Spinal cord (tissue), 10 donors: ENCODE results near the gene TIMM50. TPM values are rescaled to one million over a fixed set of nuclear protein-coding genes. Genes with fewer than 3 reads are reported as not detected.

Source experiments
- DNase-seq, 6 donors: peaks; one replicate each; pipeline versions ENCODE4 v3.0.0 to v3.0.0-alpha.2; 2013 to 2015; ENCODE audit warnings: low spot score in 6 of 6, low read depth in 4 of 6
- H3K27ac ChIP-seq: one replicate; pipeline ENCODE4 v1.5.1; 2013; ENCODE audit warnings: low read depth, low read length, control low read depth
- H3K27me3 ChIP-seq: one replicate; pipeline ENCODE4 v1.6.1; 2013; ENCODE audit warnings: low read length; ENCODE audit not compliant: control insufficient read depth, insufficient read depth
- H3K36me3 ChIP-seq: one replicate; pipeline ENCODE4 v1.6.1; 2013; ENCODE audit warnings: low read length; ENCODE audit not compliant: control insufficient read depth, insufficient read depth
- H3K4me1 ChIP-seq: one replicate; pipeline ENCODE4 v1.6.1; 2013; ENCODE audit warnings: low read length; ENCODE audit not compliant: control insufficient read depth, insufficient read depth
- H3K4me3 ChIP-seq: one replicate; pipeline ENCODE4 v1.5.1; 2013; ENCODE audit warnings: low read depth, low read length, control low read depth
- H3K9me3 ChIP-seq: one replicate; pipeline ENCODE4 v1.6.1; 2013; ENCODE audit warnings: low read length; ENCODE audit not compliant: control insufficient read depth, insufficient read depth
- WGBS: methylation state at CpG from one replicate; pipeline ENCODE4 v1.1.5; 2013; ENCODE audit warnings: missing lambda C conversion rate; ENCODE audit not compliant: insufficient coverage; 5-methylcytosine and 5-hydroxymethylcytosine counted together
- long read RNA-seq, 4 donors: transcript quantifications; one replicate each; lab custom pipeline, GENCODE V29; 2026
- polyA plus RNA-seq, 2 donors: library from polyadenylated mRNA; unstranded; fragments of 120-200 nt; gene quantifications; one replicate each; pipeline ENCODE4 v1.2.1, GENCODE V29; 2013; ENCODE audit not compliant: insufficient read length in 2 of 2
- total RNA-seq, 2 donors: library from RNA; depleted of rRNA in 1 of 2; stranded (reverse); fragments of 120-200 nt in 1 of 2; fragments of >200 nt in 1 of 2; gene quantifications; one replicate each; pipeline versions ENCODE4 v1.2.3 to v1.2.4, GENCODE V29; 2013 to 2014
- donor health status: healthy.

TIMM50 gene
- total RNA-seq (10 to 100 TPM; 48.4 to 59.5 TPM), polyA plus RNA-seq (100 to 1,000 TPM in 1 of 2 donors, 10 to 100 TPM in 1; 95.5 to 118 TPM)
- long read RNA-seq, donor 1, transcript TIMM50-205 (1 exons, 2,274 nt), result minor isoform, 23 of 62 reads
- long read RNA-seq, donor 1, transcript TIMM50-201 (11 exons, 1,612 nt), result major isoform, 28 of 62 reads
- long read RNA-seq, donor 1, partial matches to known transcripts, result 5 of 62 reads
- long read RNA-seq, donor 1, other reads (novel, unspliced or antisense), result 0 of 62 reads
- long read RNA-seq, donor 2, transcript TIMM50-205 (1 exons, 2,274 nt), result minor isoform, 11 of 26 reads
- long read RNA-seq, donor 2, transcript TIMM50-201 (11 exons, 1,612 nt), result major isoform, 14 of 26 reads
- long read RNA-seq, donor 2, partial matches to known transcripts, result 0 of 26 reads
- long read RNA-seq, donor 2, other reads (novel, unspliced or antisense), result 0 of 26 reads
- long read RNA-seq, donor 3, transcript TIMM50-205 (1 exons, 2,274 nt), result major isoform, 12 of 26 reads
- long read RNA-seq, donor 3, transcript TIMM50-201 (11 exons, 1,612 nt), result major isoform, 12 of 26 reads
- long read RNA-seq, donor 3, partial matches to known transcripts, result 0 of 26 reads
- long read RNA-seq, donor 3, other reads (novel, unspliced or antisense), result 0 of 26 reads
- long read RNA-seq, donor 4, transcript TIMM50-205 (1 exons, 2,274 nt), result minor isoform, 13 of 51 reads
- long read RNA-seq, donor 4, transcript TIMM50-201 (11 exons, 1,612 nt), result major isoform, 27 of 51 reads
- long read RNA-seq, donor 4, partial matches to known transcripts, result 8 of 51 reads
- long read RNA-seq, donor 4, other reads (novel, unspliced or antisense), result 0 of 51 reads

DNA sequence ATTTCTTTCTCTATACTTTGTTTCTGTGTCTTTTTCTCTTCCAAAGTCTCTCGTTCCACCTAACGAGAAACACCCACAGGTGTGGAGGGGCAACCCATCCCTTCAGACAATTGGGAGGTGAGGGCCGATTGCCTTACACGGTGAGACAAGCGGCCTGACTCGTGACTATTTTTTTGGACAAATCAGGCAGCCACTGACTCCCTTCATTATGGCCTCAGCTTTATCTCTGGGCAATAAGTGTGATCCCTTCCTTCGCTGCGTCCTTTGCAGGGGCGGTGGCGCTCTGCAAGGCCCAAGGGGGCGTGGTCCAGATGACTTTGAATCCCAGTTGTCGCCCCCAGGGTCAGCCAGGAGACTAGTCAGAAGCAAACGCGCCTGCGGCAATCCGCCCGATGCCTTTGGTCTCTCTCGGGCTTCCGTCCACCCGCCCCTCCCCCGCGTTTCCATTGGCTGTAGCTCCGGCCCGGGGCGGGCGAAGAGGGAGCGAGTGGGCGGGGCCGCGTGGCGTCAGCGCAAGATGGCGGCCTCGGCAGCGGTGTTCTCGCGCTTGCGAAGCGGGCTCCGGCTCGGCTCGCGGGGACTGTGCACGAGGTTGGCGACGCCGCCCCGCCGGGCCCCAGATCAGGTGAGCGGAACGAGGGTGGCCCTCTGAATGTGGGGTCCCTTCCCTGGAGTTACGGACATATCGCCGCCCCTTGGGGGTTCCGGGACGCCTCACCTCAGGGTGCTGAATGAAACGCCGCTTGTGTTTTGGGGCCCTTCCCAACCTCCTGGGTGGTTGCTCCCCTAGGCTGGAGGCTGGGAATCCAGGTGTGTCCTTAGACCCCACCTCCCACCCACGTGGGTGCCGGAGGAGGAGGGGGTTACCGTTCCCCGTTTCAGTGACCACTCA is at the start of gene TIMM50:
TSS of gene TIMM50 (plus strand) at position 502 of the 892 bp plus-strand sequence. CDS start at position 518, 16 bp downstream.
- H3K27me3 ChIP-seq, result no peaks in the 10 kb centered on the region
- WGBS, result under 1% methylated on average over 55 of the region's 62 CpGs

GRCh38 chr19:39432677-39433025 is 48.0 kb upstream of the TIMM50 start:
- Histone ChIP-seq H3K9me3 (no peaks in the 10 kb centered on the region), H3K27me3 (no peaks in the 10 kb centered on the region), H3K4me1 (peaks cover 32% of the 10 kb centered on the region), H3K27ac (no peak overlapping the region), H3K36me3 (peaks cover 37% of the 10 kb centered on the region), H3K4me3 (no peak overlapping the region)
- WGBS, result 93% methylated on average over 4 of the region's 8 CpGs
- DNase-seq, result no peak

More for the DNA sequence above, at the start of gene TIMM50:
- peak; percentile 91 to 98 (median 93) for DNase-seq
- peak within 1 kb of the TSS; percentile 82 for H3K4me3 ChIP-seq
- peak within 1 kb of the TSS; percentile 77 for H3K27ac ChIP-seq
- H3K36me3 ChIP-seq, result peaks cover 37% of the 10 kb centered on the region
- no peaks in the 10 kb centered on the region for H3K9me3 ChIP-seq
- H3K4me1 ChIP-seq, result peaks cover 22% of the 10 kb centered on the region

DNA sequence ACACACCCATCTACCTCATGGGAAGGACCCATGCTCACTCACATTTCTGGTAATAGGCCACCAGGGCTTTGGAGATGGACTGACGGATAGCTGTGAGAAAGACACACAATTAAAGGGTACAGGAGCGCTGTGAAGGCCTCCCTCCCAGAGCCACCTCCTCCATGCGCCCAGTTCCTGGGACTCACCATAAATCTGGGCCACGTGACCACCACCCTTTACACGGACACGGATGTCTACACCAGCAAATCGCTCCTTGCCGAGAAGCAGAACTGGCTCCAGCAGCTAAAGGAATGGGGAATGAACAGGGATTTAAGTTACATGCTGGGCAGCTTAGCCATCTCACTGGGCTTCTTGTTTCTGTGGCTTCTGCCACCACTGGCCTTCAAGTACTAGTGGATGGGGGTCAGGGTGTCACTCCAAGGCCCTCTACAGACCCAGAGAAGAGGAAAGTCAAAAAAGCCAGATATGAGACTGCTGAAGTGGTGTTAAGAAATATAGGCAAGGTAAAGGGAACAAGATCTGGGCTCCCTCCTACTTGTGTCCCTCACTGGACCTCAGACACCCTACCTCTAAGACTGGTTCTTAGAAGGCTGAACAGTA is 47.1 kb upstream of the TIMM50 start:
- DNase-seq, result no peak
- WGBS, result 96% methylated on average over 4 of the region's 8 CpGs

DNA sequence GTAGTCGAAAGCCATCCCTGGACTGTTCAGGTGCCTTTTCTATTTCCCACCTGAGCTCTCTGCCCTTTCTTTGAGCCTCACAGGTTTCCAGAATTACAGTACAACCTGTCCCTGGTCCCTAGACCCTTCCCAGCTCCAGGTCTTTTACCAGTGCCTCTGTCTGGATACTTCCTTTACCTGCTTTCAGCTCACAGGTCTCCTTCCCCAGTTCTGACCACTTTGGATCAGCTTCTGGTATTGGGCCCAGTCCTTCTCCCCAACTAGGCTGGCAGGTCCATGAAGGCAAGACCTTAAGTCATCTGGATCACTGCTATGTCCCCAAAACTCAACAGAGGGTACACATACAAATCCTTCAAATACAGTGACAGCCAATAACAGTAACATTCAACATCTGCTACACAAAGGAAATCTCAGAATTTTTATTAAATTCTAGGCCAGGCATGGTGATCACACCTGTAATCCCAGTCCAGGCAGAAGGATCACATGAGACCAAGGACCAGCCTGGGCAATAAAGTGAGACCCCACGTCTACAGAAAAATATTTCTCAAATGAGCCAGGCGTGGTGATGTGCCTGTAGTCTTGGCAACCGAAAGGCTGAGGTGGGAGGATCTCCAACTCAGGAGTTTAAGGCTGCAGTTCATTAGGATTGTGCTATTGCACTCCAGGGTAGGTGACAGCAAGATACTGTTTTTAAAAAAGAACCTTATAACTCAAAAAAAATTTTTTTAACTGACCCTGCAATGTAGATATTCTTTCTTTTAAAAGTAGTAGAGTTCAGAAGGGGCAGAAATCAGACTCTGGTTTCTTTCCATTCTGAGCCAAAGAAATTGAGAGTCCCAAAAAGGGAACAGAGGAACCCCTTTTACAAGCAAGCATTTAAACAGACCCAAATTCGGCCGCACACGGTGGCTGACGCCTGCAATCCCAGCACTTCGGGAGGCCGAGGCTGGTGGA is 46.2 kb upstream of the TIMM50 start:
- DNase-seq, result no peak
- Histone ChIP-seq H3K36me3 (peaks cover 37% of the 10 kb centered on the region), H3K27me3 (no peaks in the 10 kb centered on the region), H3K9me3 (no peaks in the 10 kb centered on the region), H3K27ac (no peak overlapping the region), H3K4me3 (peak overlapping the region; percentile 84), H3K4me1 (peaks cover 22% of the 10 kb centered on the region)
- 55% methylated on average over 4 of the region's 10 CpGs for WGBS

More for the DNA sequence above, 47.1 kb upstream of the TIMM50 start:
- Histone ChIP-seq H3K9me3 (no peaks in the 10 kb centered on the region), H3K27ac (no peak overlapping the region), H3K4me1 (peaks cover 26% of the 10 kb centered on the region), H3K4me3 (no peak overlapping the region), H3K27me3 (no peaks in the 10 kb centered on the region), H3K36me3 (peaks cover 37% of the 10 kb centered on the region)

DNA sequence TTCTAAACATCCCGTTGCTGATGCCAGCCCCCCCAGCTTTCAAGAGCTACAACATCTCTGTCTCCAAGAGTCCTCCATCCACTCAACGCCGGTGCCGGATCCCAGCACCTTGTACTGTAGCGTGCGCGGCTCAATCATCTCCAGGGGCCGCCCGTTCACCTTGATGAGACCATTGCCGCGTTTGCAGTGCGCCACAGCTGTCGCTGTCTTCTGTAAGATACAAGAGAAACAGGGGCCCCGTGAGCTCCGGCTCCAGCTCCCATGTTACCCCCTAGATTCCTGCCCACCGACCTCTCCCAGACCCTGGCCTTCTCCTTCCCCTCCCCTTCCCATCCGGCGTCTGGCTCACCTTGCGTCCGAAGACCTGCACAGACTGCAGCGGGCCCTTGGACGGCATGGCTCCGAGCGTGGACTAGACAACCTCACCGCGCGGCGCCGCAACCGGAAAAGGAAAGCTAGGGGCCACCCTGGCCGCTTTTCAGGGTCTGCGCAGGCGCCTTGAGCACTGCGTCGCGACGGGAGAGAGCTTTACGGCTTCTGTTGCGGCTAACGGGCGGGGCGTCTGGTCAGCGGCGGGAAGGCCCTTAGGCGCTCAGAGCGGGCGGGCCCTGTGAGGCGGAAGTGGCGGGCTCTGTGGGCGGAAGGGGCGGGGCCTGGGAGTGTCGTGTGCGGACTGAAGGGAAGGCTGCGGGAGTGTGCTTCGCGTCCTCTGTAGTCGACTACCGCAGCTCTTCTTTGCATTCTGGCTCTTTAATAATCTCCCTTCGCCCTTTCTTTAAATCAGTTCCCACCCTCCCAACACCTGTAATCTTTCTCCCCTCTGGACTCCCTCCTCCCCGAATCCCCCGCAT is 44.9 kb upstream of the TIMM50 start, which contains the start of gene RPS16:
TSS of gene RPS16 (minus strand) at position 451 of the 851 bp plus-strand sequence. CDS start at position 397, 54 bp downstream.
- peak; percentile 83 to 99 (median 94) for DNase-seq
- H3K27ac ChIP-seq, result peak within 1 kb of the TSS; percentile 93
- peaks cover 26% of the 10 kb centered on the region for H3K4me1 ChIP-seq
- H3K9me3 ChIP-seq, result no peaks in the 10 kb centered on the region
- no peaks in the 10 kb centered on the region for H3K27me3 ChIP-seq
- WGBS, result 0% methylated on average over 54 of the region's 61 CpGs
- H3K4me3 ChIP-seq, result peak within 1 kb of the TSS; percentile 84
- peaks cover 37% of the 10 kb centered on the region for H3K36me3 ChIP-seq

DNA sequence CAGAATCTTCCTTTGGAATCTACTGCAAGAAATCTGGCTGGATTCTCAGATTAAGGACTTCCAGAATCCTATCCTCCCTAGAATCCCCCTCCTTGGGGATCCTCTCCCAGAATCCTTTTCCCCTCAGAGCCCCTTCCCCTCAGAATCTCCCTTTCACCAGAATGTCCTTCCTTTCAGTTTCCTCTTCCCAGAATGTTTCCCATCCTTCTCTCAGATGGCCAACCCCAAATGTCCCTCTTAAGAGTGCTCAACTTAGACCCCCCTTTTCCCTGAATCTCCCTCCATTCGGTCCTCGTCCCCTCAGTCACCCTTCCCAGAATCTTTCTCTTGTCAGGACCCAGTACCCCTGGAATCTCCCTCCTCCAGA is 44.3 kb upstream of the TIMM50 start:
- no peak for DNase-seq
- peaks cover 22% of the 10 kb centered on the region for H3K4me1 ChIP-seq
- H3K4me3 ChIP-seq, result peak overlapping the region; percentile 84
- peak overlapping the region; percentile 93 for H3K27ac ChIP-seq
- 0% methylated on average over 2 of the region's 2 CpGs for WGBS
- no peaks in the 10 kb centered on the region for H3K9me3 ChIP-seq
- H3K36me3 ChIP-seq, result peaks cover 32% of the 10 kb centered on the region
- no peaks in the 10 kb centered on the region for H3K27me3 ChIP-seq

DNA sequence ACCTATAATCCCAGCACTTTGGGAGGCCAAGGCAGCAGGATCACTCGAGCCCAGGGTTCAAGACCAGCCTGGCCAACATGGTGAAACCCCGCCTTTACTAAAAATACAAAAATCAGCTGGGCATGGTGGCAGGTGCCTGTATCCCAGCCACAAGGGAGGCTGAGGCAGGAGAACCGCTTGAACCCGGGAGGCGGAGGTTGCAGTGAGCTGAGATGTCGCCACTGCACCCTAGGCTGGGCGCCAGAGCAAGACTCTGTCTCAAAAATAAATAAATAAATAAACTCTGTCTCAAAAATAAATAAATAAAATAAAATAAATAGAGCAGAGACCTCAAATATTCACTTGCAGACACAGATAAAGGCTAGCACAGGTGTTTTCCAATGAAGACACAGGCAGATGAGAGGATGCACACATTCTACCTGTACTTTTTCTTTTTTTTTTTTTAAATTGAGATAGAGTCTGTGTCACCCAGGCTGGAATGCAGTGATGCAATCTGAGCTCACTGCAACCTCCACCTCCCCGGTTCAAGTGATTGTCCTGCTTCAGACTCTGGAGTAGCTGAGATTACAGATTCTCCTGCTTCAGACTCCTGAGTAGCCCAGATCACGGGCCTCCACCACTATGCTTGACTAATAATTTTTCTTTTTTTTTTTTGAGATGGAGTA is 42.2 kb upstream of the TIMM50 start:
- Histone ChIP-seq H3K9me3 (no peaks in the 10 kb centered on the region), H3K27ac (no peak overlapping the region), H3K4me3 (no peak overlapping the region), H3K27me3 (no peaks in the 10 kb centered on the region), H3K4me1 (peaks cover 22% of the 10 kb centered on the region), H3K36me3 (peaks cover 12% of the 10 kb centered on the region)
- WGBS, result 93% methylated on average over 3 of the region's 9 CpGs
- no peak for DNase-seq
